IgD-negative memory B cell (primary cell): ENCODE measurements around the gene SPACA6. TPM values are rescaled to one million over a fixed set of nuclear protein-coding genes. Genes with fewer than 3 reads are reported as not detected.

Source experiments
- H3K27ac Mint-ChIP-seq, 3 donors: one replicate each; pipeline ENCODE4 v1.8.0; 2020 to 2022; ENCODE audit warnings: mild to moderate bottlenecking in 3 of 3, mixed read lengths in 3 of 3, moderate library complexity in 1 of 3
- H3K27me3 Mint-ChIP-seq: one replicate; pipeline ENCODE4 v1.8.0; 2021; ENCODE audit warnings: mixed read lengths
- H3K36me3 Mint-ChIP-seq: one replicate; pipeline ENCODE4 v1.8.0; 2020; ENCODE audit warnings: mild to moderate bottlenecking, mixed read lengths
- H3K4me1 Mint-ChIP-seq, 3 donors: one replicate each; pipeline ENCODE4 v1.8.0; 2020 to 2022; ENCODE audit warnings: mixed read lengths in 3 of 3, mild to moderate bottlenecking in 1 of 3
- H3K4me3 Mint-ChIP-seq, 4 donors: one replicate each; pipeline ENCODE4 v1.8.0; 2020 to 2022; ENCODE audit warnings: mild to moderate bottlenecking in 4 of 4, mixed read lengths in 4 of 4, moderate library complexity in 3 of 4
- H3K9me3 Mint-ChIP-seq, 3 donors: one replicate each; pipeline ENCODE4 v1.8.0; 2020 to 2021; ENCODE audit warnings: mixed read lengths in 3 of 3, mild to moderate bottlenecking in 1 of 3
- polyA plus RNA-seq: library from polyadenylated mRNA; unstranded; fragments of 300-500 nt; fragmentation: Illumina TruSeq; gene quantifications from one replicate; pipeline ENCODE4 v1.2.3, GENCODE V29; 2021

Gene SPACA6
- polyA plus RNA-seq, 1 donor from 2014 or later: 2.1 TPM

- H3K27ac Mint-ChIP-seq: no peak overlapping the region
- peaks cover 7 to 8% (median 7%) of the 10 kb centered on the region in 3 donors for H3K4me1 Mint-ChIP-seq
- peaks cover 2% of the 10 kb centered on the region for H3K36me3 Mint-ChIP-seq
- H3K9me3 Mint-ChIP-seq: peaks cover 0 to 8% (median 6%) of the 10 kb centered on the region in 3 donors
- peak overlapping the region in 1 of 4 donors; percentile 0 for H3K4me3 Mint-ChIP-seq
- H3K27me3 Mint-ChIP-seq: peaks cover 5% of the 10 kb centered on the region
These were observed 57.4 kb downstream of the SPACA6 start for GRCh38 chr19:51750400-51751094.

DNA sequence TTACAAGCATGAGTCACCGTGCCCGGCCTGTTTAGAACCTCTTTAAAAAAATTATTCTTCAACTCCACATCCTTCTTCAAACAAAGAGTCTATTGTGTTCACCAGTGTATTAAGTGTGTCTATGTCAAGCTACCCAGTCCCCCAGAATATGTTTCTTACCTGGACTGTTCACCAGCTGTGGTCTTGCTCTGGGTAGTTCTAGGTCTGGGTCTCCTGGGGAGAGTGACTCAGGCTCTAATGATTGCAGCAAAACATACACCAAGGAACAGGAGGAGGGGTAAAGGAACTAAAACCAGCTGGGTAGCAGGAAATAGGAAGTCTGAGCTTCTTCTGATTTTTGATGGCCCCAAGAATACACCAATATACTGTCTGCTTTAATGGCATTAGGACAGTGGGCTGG, 58.5 kb downstream of the SPACA6 start, which contains the start of gene FPR1:
TSS of gene FPR1 (minus strand) at position 224 of the 400 bp plus-strand sequence. CDS start 4,884 bp downstream, outside the sequence.
- H3K9me3 Mint-ChIP-seq: peaks cover 0 to 11% (median 6%) of the 10 kb centered on the region in 3 donors
- H3K4me1 Mint-ChIP-seq: peaks cover 7 to 8% (median 7%) of the 10 kb centered on the region in 3 donors
- peaks cover 6% of the 10 kb centered on the region for H3K27me3 Mint-ChIP-seq
- H3K36me3 Mint-ChIP-seq: peaks cover 2% of the 10 kb centered on the region
- peak within 1 kb of the TSS in 2 of 4 donors; percentile 0 to 81 for H3K4me3 Mint-ChIP-seq
- no peak within 1 kb of the TSS for H3K27ac Mint-ChIP-seq

- Mint-ChIP-seq H3K4me3 (no peak overlapping the region), H3K36me3 (peaks cover 2% of the 10 kb centered on the region), H3K4me1 (peaks cover 4 to 8% (median 7%) of the 10 kb centered on the region in 3 donors), H3K27ac (no peak overlapping the region), H3K9me3 (peaks cover 0 to 14% (median 4%) of the 10 kb centered on the region in 3 donors), H3K27me3 (peaks cover 6% of the 10 kb centered on the region)
These were observed 61.0 kb downstream of the SPACA6 start for GRCh38 chr19:51754109-51754508.

- Mint-ChIP-seq H3K4me3 (no peak overlapping the region), H3K36me3 (peaks cover 2% of the 10 kb centered on the region), H3K27me3 (peaks cover 6% of the 10 kb centered on the region), H3K27ac (no peak overlapping the region), H3K4me1 (peaks cover 4 to 8% (median 7%) of the 10 kb centered on the region in 3 donors), H3K9me3 (peaks cover 0 to 14% (median 6%) of the 10 kb centered on the region in 3 donors)
These were observed 61.6 kb downstream of the SPACA6 start for GRCh38 chr19:51754770-51755169.

Other genes starting within 250 kb of the SPACA6 start
- not detected for gene SIGLEC8, start 234.9 kb upstream of the SPACA6 start, polyA plus RNA-seq
- not detected for gene CEACAM18, start 214.8 kb upstream of the SPACA6 start, polyA plus RNA-seq
- gene SIGLEC12, start 191.5 kb upstream of the SPACA6 start, polyA plus RNA-seq: 1.1 TPM
- 27.6 TPM for gene SIGLEC6, start 161.7 kb upstream of the SPACA6 start, polyA plus RNA-seq
- 4.9 TPM for gene ZNF175, start 122.0 kb upstream of the SPACA6 start, polyA plus RNA-seq
- not detected for gene SIGLEC5, start 62.9 kb upstream of the SPACA6 start, polyA plus RNA-seq
- gene SIGLEC14, start 46.5 kb upstream of the SPACA6 start, polyA plus RNA-seq: 15.0 TPM
- not detected for gene HAS1, start 30.7 kb downstream of the SPACA6 start, polyA plus RNA-seq
- 1.5 TPM for gene FPR1, start 58.5 kb downstream of the SPACA6 start, polyA plus RNA-seq
- not detected for gene FPR2, start 67.8 kb downstream of the SPACA6 start, polyA plus RNA-seq
- not detected for gene FPR3, start 101.8 kb downstream of the SPACA6 start, polyA plus RNA-seq
- gene ZNF577, start 194.6 kb downstream of the SPACA6 start, polyA plus RNA-seq: 4.4 TPM
- gene ZNF649, start 211.7 kb downstream of the SPACA6 start, polyA plus RNA-seq: 9.8 TPM
- 4.6 TPM for gene ZNF613, start 234.1 kb downstream of the SPACA6 start, polyA plus RNA-seq